Measurements from ENCODE around the gene TMTC1. TPM values are rescaled to one million over a fixed set of nuclear protein-coding genes. Genes with fewer than 3 reads are reported as not detected.
A peak's percentile ranks its signal among the peaks of the same experiment; 100 is the strongest.

Gene TMTC1
- total RNA-seq, 1 donor from 2014 or later = 1.4 TPM

GRCh38 chr12:29653286-29653685 is 130.5 kb downstream of the TMTC1 start:
- H3K27me3 Mint-ChIP-seq (ENCODE audit: unreplicated experiment) = no peaks in the 10 kb centered on the region
- DNase-seq = no peak
- H3K27ac Mint-ChIP-seq (ENCODE audit: unreplicated experiment) = no peak overlapping the region
- peaks cover 7% of the 10 kb centered on the region for H3K4me1 Mint-ChIP-seq (ENCODE audit: low read depth, unreplicated experiment)
- TF ChIP-seq CTCF (IDR thresholded peaks at IDR 0.05; ENCODE audit: partially characterized antibody, unreplicated experiment) = no peak
- H3K4me3 Mint-ChIP-seq (ENCODE audit: unreplicated experiment) = no peak overlapping the region
- no peaks in the 10 kb centered on the region for H3K36me3 Mint-ChIP-seq (ENCODE audit: unreplicated experiment)
- no peaks in the 10 kb centered on the region for H3K9me3 Mint-ChIP-seq (ENCODE audit: unreplicated experiment)

GRCh38 chr12:29650371-29650770 is 133.4 kb downstream of the TMTC1 start:
- H3K4me3 Mint-ChIP-seq (ENCODE audit: unreplicated experiment) = no peak overlapping the region
- H3K9me3 Mint-ChIP-seq (ENCODE audit: unreplicated experiment) = no peaks in the 10 kb centered on the region
- no peak for DNase-seq
- no peaks in the 10 kb centered on the region for H3K27me3 Mint-ChIP-seq (ENCODE audit: unreplicated experiment)
- no peak for TF ChIP-seq CTCF (IDR thresholded peaks at IDR 0.05; ENCODE audit: partially characterized antibody, unreplicated experiment)
- no peak overlapping the region for H3K27ac Mint-ChIP-seq (ENCODE audit: unreplicated experiment)
- H3K4me1 Mint-ChIP-seq (ENCODE audit: low read depth, unreplicated experiment) = no peaks in the 10 kb centered on the region
- no peaks in the 10 kb centered on the region for H3K36me3 Mint-ChIP-seq (ENCODE audit: unreplicated experiment)

- Mint-ChIP-seq H3K9me3 (ENCODE audit: unreplicated experiment) (no peaks in the 10 kb centered on the region), H3K4me1 (ENCODE audit: low read depth, unreplicated experiment) (no peaks in the 10 kb centered on the region), H3K27me3 (ENCODE audit: unreplicated experiment) (no peaks in the 10 kb centered on the region), H3K4me3 (ENCODE audit: unreplicated experiment) (no peak overlapping the region), H3K27ac (ENCODE audit: unreplicated experiment) (no peak overlapping the region), H3K36me3 (ENCODE audit: unreplicated experiment) (no peaks in the 10 kb centered on the region)
- DNase-seq = no peak
- no peak for TF ChIP-seq CTCF (IDR thresholded peaks at IDR 0.05; ENCODE audit: partially characterized antibody, unreplicated experiment)
Measured at GRCh38 chr12:29649722-29650121, 134.0 kb downstream of the TMTC1 start.

GRCh38 chr12:29644536-29645162 is 139.1 kb downstream of the TMTC1 start:
- Mint-ChIP-seq H3K4me3 (ENCODE audit: unreplicated experiment) (no peak overlapping the region), H3K27ac (ENCODE audit: unreplicated experiment) (no peak overlapping the region), H3K4me1 (ENCODE audit: low read depth, unreplicated experiment) (peaks cover 8% of the 10 kb centered on the region), H3K36me3 (ENCODE audit: unreplicated experiment) (peaks cover 14% of the 10 kb centered on the region), H3K27me3 (ENCODE audit: unreplicated experiment) (peaks cover 2% of the 10 kb centered on the region), H3K9me3 (ENCODE audit: unreplicated experiment) (peaks cover 8% of the 10 kb centered on the region)
- no peak for TF ChIP-seq CTCF (IDR thresholded peaks at IDR 0.05; ENCODE audit: partially characterized antibody, unreplicated experiment)
- no peak for DNase-seq

GRCh38 chr12:29640589-29641345 is 143.0 kb downstream of the TMTC1 start:
- Mint-ChIP-seq H3K27ac (ENCODE audit: unreplicated experiment) (peak overlapping the region; percentile 10), H3K4me1 (ENCODE audit: low read depth, unreplicated experiment) (peaks cover 10% of the 10 kb centered on the region), H3K36me3 (ENCODE audit: unreplicated experiment) (peaks cover 16% of the 10 kb centered on the region), H3K9me3 (ENCODE audit: unreplicated experiment) (peaks cover 8% of the 10 kb centered on the region), H3K27me3 (ENCODE audit: unreplicated experiment) (peaks cover 2% of the 10 kb centered on the region), H3K4me3 (ENCODE audit: unreplicated experiment) (no peak overlapping the region)
- no peak for DNase-seq
- TF ChIP-seq CTCF (IDR thresholded peaks at IDR 0.05; ENCODE audit: partially characterized antibody, unreplicated experiment) = no peak

All from glutamatergic neuron (in vitro differentiated cells).